IMR-90 (cell line): ENCODE data around the gene SLX4IP. TPM values are rescaled to one million over a fixed set of nuclear protein-coding genes. Genes with fewer than 3 reads are reported as not detected.
A peak's percentile ranks its signal among the peaks of the same experiment; 100 is the strongest.

ENCODE experiments used
- ATAC-seq: fragments of 200-7000 bp; cut with Tn5 transposase; 2 replicates; pipeline ENCODE4 v1.9.1; 2020; ENCODE audit warnings: low read depth, mild to moderate bottlenecking, moderate library complexity
- BruUV-seq: library from RNA; stranded (reverse); fragments of 400-500 nt; replicated peaks from 2 replicates; lab custom pipeline; 2021; lab: Mats Ljungman, UMichigan
- CTCF ChIA-PET: fragments of 300-600 bp; formaldehyde crosslinking; extraction: SDS; loops from one replicate; lab custom pipeline; 2021; ENCODE audit warnings: antibody characterized with exemption; lab: Yijun Ruan, JAX
- POLR2A ChIA-PET: fragments of 300-600 bp; sonication (Branson Sonifier 250); formaldehyde crosslinking; loops from one replicate; lab custom pipeline; 2022; ENCODE audit warnings: antibody characterized with exemption; ENCODE audit not compliant: unreplicated experiment; lab: Charles Lee
- DNase-seq: peaks from one replicate; pipeline ENCODE4 v3.0.0; 2013
- H2AFZ ChIP-seq: replicated peaks from 2 replicates; pipeline ENCODE3; 2013; ENCODE audit warnings: low read length, mild to moderate bottlenecking; ENCODE audit not compliant: poor library complexity
- H2AK5ac ChIP-seq: 2 replicates; pipeline ENCODE4 v1.6.1; 2013; ENCODE audit warnings: low read depth, low read length, inconsistent platforms
- H2AK9ac ChIP-seq: replicated peaks from 2 replicates; pipeline ENCODE3; 2013; ENCODE audit warnings: mild to moderate bottlenecking, low read depth, low read length, moderate library complexity; ENCODE audit not compliant: poor library complexity
- H2BK120ac ChIP-seq: 2 replicates; pipeline ENCODE4 v1.6.1; 2013; ENCODE audit warnings: low read depth, low read length, inconsistent platforms
- H2BK15ac ChIP-seq: 3 replicates; pipeline ENCODE4 v1.6.1; 2013; ENCODE audit warnings: low read depth, low read length, inconsistent platforms
- H2BK20ac ChIP-seq: 2 replicates; pipeline ENCODE4 v1.6.1; 2013; ENCODE audit warnings: low read depth, mild to moderate bottlenecking, inconsistent platforms, low read length, moderate library complexity
- H2BK5ac ChIP-seq: 2 replicates; pipeline ENCODE4 v1.6.1; 2013; ENCODE audit warnings: mild to moderate bottlenecking, low read depth, low read length, inconsistent platforms; ENCODE audit not compliant: poor library complexity, severe bottlenecking
- H3K14ac ChIP-seq: replicated peaks from 2 replicates; pipeline ENCODE4 v1.6.1; 2013; ENCODE audit warnings: low read depth, low read length, inconsistent platforms
- H3K18ac ChIP-seq: 2 replicates; pipeline ENCODE4 v1.6.1; 2013; ENCODE audit warnings: low read depth, low read length, control low read depth
- H3K23ac ChIP-seq: 2 replicates; pipeline ENCODE4 v1.6.1; 2013; ENCODE audit warnings: low read depth, low read length, inconsistent platforms
- H3K27ac ChIP-seq: 2 replicates; pipeline ENCODE4 v1.5.1; 2013; ENCODE audit warnings: mild to moderate bottlenecking, control low read depth, low read length; ENCODE audit not compliant: insufficient read depth
- H3K27me3 ChIP-seq: 2 replicates; pipeline ENCODE4 v1.6.1; 2013; ENCODE audit warnings: low read length; ENCODE audit not compliant: control insufficient read depth, insufficient read depth
- H3K36me3 ChIP-seq: 2 replicates; pipeline ENCODE4 v1.6.1; 2013; ENCODE audit warnings: low read length, mixed read lengths; ENCODE audit not compliant: control insufficient read depth, insufficient read depth
- H3K4ac ChIP-seq: 2 replicates; pipeline ENCODE4 v1.6.1; 2013; ENCODE audit warnings: low read depth, low read length, inconsistent platforms
- H3K4me1 ChIP-seq: 2 replicates; pipeline ENCODE4 v1.6.1; 2013; ENCODE audit warnings: low read length, mixed read lengths; ENCODE audit not compliant: control insufficient read depth, insufficient read depth
- H3K4me2 ChIP-seq: 2 replicates; pipeline ENCODE4 v1.6.1; 2013; ENCODE audit warnings: low read depth, mild to moderate bottlenecking, control low read depth, low read length, moderate library complexity
- H3K4me3 ChIP-seq: 2 replicates; pipeline ENCODE4 v1.5.1; 2013; ENCODE audit warnings: low read depth, mild to moderate bottlenecking, control low read depth, low read length, moderate library complexity; ENCODE audit not compliant: insufficient read depth
- H3K56ac ChIP-seq: 2 replicates; pipeline ENCODE4 v1.6.1; 2013; ENCODE audit warnings: low read length, inconsistent platforms; ENCODE audit not compliant: insufficient read depth; ENCODE audit errors: extremely low read depth
- H3K79me1 ChIP-seq, 2 experiments: 2 replicates each; pipeline ENCODE4 v1.6.1; 2013; ENCODE audit warnings: low read length in 2 of 2, inconsistent platforms in 1 of 2, low read depth in 1 of 2
- H3K9ac ChIP-seq: 2 replicates; pipeline ENCODE4 v1.6.1; 2013; ENCODE audit warnings: low read depth, low read length, control low read depth
- H3K9me1 ChIP-seq: 2 replicates; pipeline ENCODE4 v1.6.1; 2013; ENCODE audit warnings: low read length, inconsistent platforms; ENCODE audit not compliant: insufficient read depth
- H3K9me3 ChIP-seq: 2 replicates; pipeline ENCODE4 v1.6.1; 2013; ENCODE audit warnings: low read length; ENCODE audit not compliant: control insufficient read depth, insufficient read depth
- H4K20me1 ChIP-seq: 2 replicates; pipeline ENCODE4 v1.6.1; 2013; ENCODE audit warnings: low read length, inconsistent platforms; ENCODE audit not compliant: insufficient read depth
- H4K5ac ChIP-seq: 2 replicates; pipeline ENCODE4 v1.6.1; 2013; ENCODE audit warnings: mild to moderate bottlenecking, low read depth, low read length, control low read depth
- H4K8ac ChIP-seq, 2 experiments: 2 replicates each; pipeline ENCODE4 v1.6.1; 2013; ENCODE audit warnings: low read depth in 2 of 2, low read length in 2 of 2, control low read depth in 1 of 2, inconsistent platforms in 1 of 2
- H4K91ac ChIP-seq: 2 replicates; pipeline ENCODE4 v1.6.1; 2013; ENCODE audit warnings: low read depth, low read length, inconsistent platforms; ENCODE audit not compliant: insufficient read depth
- BHLHE40 ChIP-seq: fragments of 150-350 bp; IDR thresholded peaks from 2 replicates; pipeline ENCODE4 v1.6.1; 2016; ENCODE audit warnings: mild to moderate bottlenecking, low read depth, low read length
- MAFK ChIP-seq: IDR thresholded peaks from 2 replicates; pipeline ENCODE4 v1.6.1; 2012; ENCODE audit warnings: low read depth, low read length, improper control_type of control experiment
- MAZ ChIP-seq: IDR thresholded peaks from 2 replicates; pipeline ENCODE4 v1.6.1; 2012; ENCODE audit warnings: low read depth, mild to moderate bottlenecking, low read length, improper control_type of control experiment, moderate library complexity, borderline replicate concordance
- POLR2A ChIP-seq: IDR thresholded peaks from 2 replicates; pipeline ENCODE4 v1.6.1; 2012; ENCODE audit warnings: mild to moderate bottlenecking, low read depth, low read length
- RCOR1 ChIP-seq: IDR thresholded peaks from 2 replicates; pipeline ENCODE4 v1.6.1; 2012; ENCODE audit warnings: mild to moderate bottlenecking, low read length, improper control_type of control experiment; ENCODE audit not compliant: insufficient replicate concordance
- WGBS, 2 experiments: methylation state at CpG; one replicate each; pipeline versions ENCODE4 v1.1.5 to v1.1.7; 2013; ENCODE audit warnings: missing lambda C conversion rate in 2 of 2; ENCODE audit not compliant: insufficient read length in 1 of 2; ENCODE audit errors: extremely low coverage in 2 of 2; 5-methylcytosine and 5-hydroxymethylcytosine counted together
- dilution Hi-C: fragments of 300-500 bp; cut with HindIII; formaldehyde crosslinking; loops from one replicate; pipeline ENCODE4 v1.14.3; 2018; ENCODE audit warnings: low sequenced_read_pairs; ENCODE audit not compliant: unreplicated experiment
- in situ Hi-C: fragments of 300-500 bp; cut with MboI; formaldehyde crosslinking; loops from 3 replicates; pipeline ENCODE4 v1.14.3; 2019; ENCODE audit warnings: low sequenced_read_pairs, inconsistent platforms, mixed read lengths
- intact Hi-C: fragments of 100-400 bp; cut with micrococcal nuclease; formaldehyde crosslinking; loops from 2 replicates; pipeline ENCODE4 v1.10.0; 2022
- polyA plus RNA-seq, 3 experiments: library from polyadenylated mRNA; depleted of rRNA; stranded (reverse); fragments of >200 nt; gene quantifications; 2 replicates each; pipeline ENCODE4 v1.2.3, GENCODE V29; 2012; ENCODE audit warnings: low replicate concordance in 1 of 3
- total RNA-seq: library from RNA; depleted of rRNA; stranded (reverse); fragments of >200 nt; gene quantifications from 2 replicates; pipeline ENCODE4 v1.2.3, GENCODE V29; 2012
- TF ChIP-seq, protein P1 (sequence below): fragments of 150-350 bp; IDR thresholded peaks from 2 replicates; pipeline ENCODE4 v1.6.1; 2017; ENCODE audit warnings: mild to moderate bottlenecking, antibody characterized with exemption, low read length, low read depth
- TF ChIP-seq, protein P2 (sequence below): fragments of 150-350 bp; IDR thresholded peaks from 2 replicates; pipeline ENCODE4 v1.6.1; 2016; ENCODE audit warnings: low read depth, mild to moderate bottlenecking, low read length, moderate library complexity, borderline replicate concordance
- TF ChIP-seq, protein P3 (sequence below): conservative IDR thresholded peaks from 2 replicates; pipeline ENCODE4 v1.5.1; 2012; ENCODE audit warnings: mild to moderate bottlenecking, low read depth, low read length, improper control_type of control experiment

SLX4IP gene
- total and polyA plus RNA-seq, 2 of the 4 experiments (the other 2 are of a cell fraction), result 1.3 to 5.9 TPM

DNA sequence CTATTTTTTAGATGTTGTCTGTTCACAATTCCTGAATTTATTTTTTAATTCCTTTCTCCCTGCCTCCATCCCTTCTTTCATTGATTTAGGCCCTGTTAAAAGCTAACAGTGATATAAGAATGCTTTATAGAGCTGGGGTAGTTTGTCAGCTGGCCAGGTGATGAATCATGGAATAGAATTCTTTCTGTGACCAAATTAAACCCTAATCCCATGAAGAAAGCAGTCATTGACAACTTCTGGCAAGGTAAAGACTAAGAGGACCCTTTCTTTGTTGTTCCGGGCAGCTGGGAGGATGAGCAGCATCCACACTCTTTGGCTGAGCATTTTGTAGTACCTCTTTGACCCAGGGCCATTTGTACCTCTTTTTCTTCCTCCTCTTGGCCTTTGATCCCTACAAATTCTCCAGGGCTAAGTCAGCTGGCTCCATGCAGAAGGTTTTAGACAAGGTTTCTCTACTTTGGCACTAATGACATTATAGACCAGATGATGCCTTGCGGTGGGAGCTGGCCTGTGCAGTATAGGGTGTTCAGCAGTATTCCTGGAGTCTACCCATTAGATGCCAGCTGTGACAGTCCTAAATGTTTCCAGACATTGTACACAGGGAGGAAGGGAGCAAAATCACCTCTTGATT, 102.9 kb downstream of the SLX4IP start:
- H2AFZ ChIP-seq, result no peak overlapping the region
- H3K14ac ChIP-seq, result no peak overlapping the region; the same call in 1 of the 2 replicates
- H2AK9ac ChIP-seq, result no peak overlapping the region
- dilution Hi-C loops, result no loop called here
- peaks cover 13% of the 10 kb centered on the region for H3K4me1 ChIP-seq
- TF ChIP-seq POLR2A (no peak), BHLHE40 (no peak), RCOR1 (no peak), MAZ (no peak), MAFK (no peak)
- TF ChIP-seq, protein P1, sequence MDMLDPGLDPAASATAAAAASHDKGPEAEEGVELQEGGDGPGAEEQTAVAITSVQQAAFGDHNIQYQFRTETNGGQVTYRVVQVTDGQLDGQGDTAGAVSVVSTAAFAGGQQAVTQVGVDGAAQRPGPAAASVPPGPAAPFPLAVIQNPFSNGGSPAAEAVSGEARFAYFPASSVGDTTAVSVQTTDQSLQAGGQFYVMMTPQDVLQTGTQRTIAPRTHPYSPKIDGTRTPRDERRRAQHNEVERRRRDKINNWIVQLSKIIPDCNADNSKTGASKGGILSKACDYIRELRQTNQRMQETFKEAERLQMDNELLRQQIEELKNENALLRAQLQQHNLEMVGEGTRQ, result no peak
- TF ChIP-seq, protein P2, sequence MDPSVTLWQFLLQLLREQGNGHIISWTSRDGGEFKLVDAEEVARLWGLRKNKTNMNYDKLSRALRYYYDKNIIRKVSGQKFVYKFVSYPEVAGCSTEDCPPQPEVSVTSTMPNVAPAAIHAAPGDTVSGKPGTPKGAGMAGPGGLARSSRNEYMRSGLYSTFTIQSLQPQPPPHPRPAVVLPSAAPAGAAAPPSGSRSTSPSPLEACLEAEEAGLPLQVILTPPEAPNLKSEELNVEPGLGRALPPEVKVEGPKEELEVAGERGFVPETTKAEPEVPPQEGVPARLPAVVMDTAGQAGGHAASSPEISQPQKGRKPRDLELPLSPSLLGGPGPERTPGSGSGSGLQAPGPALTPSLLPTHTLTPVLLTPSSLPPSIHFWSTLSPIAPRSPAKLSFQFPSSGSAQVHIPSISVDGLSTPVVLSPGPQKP, result no peak
- TF ChIP-seq, protein P3, sequence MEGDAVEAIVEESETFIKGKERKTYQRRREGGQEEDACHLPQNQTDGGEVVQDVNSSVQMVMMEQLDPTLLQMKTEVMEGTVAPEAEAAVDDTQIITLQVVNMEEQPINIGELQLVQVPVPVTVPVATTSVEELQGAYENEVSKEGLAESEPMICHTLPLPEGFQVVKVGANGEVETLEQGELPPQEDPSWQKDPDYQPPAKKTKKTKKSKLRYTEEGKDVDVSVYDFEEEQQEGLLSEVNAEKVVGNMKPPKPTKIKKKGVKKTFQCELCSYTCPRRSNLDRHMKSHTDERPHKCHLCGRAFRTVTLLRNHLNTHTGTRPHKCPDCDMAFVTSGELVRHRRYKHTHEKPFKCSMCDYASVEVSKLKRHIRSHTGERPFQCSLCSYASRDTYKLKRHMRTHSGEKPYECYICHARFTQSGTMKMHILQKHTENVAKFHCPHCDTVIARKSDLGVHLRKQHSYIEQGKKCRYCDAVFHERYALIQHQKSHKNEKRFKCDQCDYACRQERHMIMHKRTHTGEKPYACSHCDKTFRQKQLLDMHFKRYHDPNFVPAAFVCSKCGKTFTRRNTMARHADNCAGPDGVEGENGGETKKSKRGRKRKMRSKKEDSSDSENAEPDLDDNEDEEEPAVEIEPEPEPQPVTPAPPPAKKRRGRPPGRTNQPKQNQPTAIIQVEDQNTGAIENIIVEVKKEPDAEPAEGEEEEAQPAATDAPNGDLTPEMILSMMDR, result no peak
- H3K9ac ChIP-seq, result no peak overlapping the region
- no peaks in the 10 kb centered on the region for H3K36me3 ChIP-seq
- DNase-seq (peak; percentile 73), ATAC-seq (no peak)
- H4K91ac ChIP-seq, result no peak overlapping the region
- CTCF ChIA-PET, result no interaction called here
- H3K27me3 ChIP-seq, result no peaks in the 10 kb centered on the region
- intact Hi-C loops, result loop anchor here (2.0 kb wide), 2 partner anchors 69 to 103 kb away; partner anchors contain the start of genes MKKS and SLX4IP
- no peaks in the 10 kb centered on the region for H3K9me3 ChIP-seq
- H4K5ac ChIP-seq, result no peak overlapping the region
- peak overlapping the region; percentile 5; the same call in 1 of the 2 replicates for H2BK120ac ChIP-seq
- peaks cover 8% of the 10 kb centered on the region; the same call in 1 of the 2 replicates for H3K9me1 ChIP-seq
- POLR2A ChIA-PET, result no interaction called here
- no peak overlapping the region for H3K56ac ChIP-seq
- H3K23ac ChIP-seq, result no peak overlapping the region
- in situ Hi-C loops, result loop anchor here (25.0 kb wide), 1 partner anchor 551 kb away; no protein-coding TSS in a partner anchor
- H4K8ac ChIP-seq, result no peak overlapping the region
- H3K79me1 ChIP-seq, result peaks cover 5 to 12% of the 10 kb centered on the region in 2 experiments; a peak in 3 of 4 replicates
- H3K27ac ChIP-seq, result no peak overlapping the region
- no peak overlapping the region for H2BK20ac ChIP-seq
- H2BK15ac ChIP-seq, result no peak overlapping the region
- H3K4me2 ChIP-seq, result no peak overlapping the region
- H2AK5ac ChIP-seq, result peak overlapping the region; percentile 27; the same call in 1 of the 2 replicates
- no peak overlapping the region; the same call in 1 of the 2 replicates for H3K18ac ChIP-seq
- H3K4me3 ChIP-seq, result no peak overlapping the region
- no TSS peak for BruUV-seq
- H4K20me1 ChIP-seq, result no peaks in the 10 kb centered on the region
- H3K4ac ChIP-seq, result peak overlapping the region; percentile 22; the same call in 1 of the 2 replicates
- H2BK5ac ChIP-seq, result no peak overlapping the region
- WGBS, 2 experiments, result 100% methylated on average over 1 of the region's 2 CpGs; no CpG with 5 or more reads in 1 of the 2 experiments
